NCI-H2227 (cell line): ENCODE results near the gene NHSL1.
A peak's percentile ranks its signal among the peaks of the same experiment; 100 is the strongest.
"Not testable (repeated sequence)": the region's sequence is repeated elsewhere in the genome, so short reads cannot be mapped to it uniquely, and the experiment has no call there.

Experiments
- DNase-seq: peaks from one replicate; lab custom pipeline; 2025; ENCODE audit not compliant: unreplicated experiment; lab: John Stamatoyannopoulos, UW

The NHSL1 gene

DNA sequence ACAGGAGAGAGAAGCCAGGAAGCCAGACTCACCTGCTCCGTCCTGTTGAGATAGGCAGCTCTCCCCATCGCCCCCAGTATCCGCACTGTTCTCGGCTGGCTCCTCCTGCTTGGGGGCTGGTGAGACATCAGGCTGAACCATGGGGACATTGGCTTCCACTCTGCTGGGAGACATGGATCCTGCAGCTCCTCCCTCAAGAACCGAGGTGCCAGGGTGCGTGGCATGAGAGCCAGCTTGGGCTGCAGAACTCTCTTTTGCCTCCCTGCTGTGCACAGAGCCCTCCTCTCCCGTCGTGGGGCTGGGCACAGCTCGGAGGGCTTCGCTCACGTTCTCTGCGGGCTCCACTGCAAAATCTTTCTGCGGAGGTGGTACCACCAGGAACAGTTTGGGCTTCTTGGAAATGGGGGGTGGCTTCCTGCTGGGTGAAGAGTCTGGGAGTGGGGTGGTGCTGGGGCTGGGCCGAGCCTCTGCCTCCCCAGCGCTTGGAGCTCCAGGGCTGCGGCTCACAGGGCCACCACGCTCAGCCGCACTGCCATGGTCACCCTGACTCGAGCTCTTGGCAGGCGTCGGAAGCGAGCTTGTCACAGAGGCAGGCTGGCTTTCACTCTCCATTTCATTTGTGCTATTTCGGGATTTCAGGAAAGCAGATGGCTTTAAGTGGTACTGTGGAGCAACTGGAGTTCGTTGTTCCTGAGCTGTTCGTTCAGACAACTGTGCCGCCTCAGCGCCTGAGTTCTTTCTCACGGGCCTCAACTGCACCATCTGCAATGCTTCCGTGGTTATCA lies 68.7 kb downstream of the NHSL1 start:
- no peak for DNase-seq

GRCh38 chr6:138429761-138430160 lies 69.5 kb downstream of the NHSL1 start:
- DNase-seq: no peak

- DNase-seq: peak; percentile 24
Measured at GRCh38 chr6:138428944-138429598, 70.2 kb downstream of the NHSL1 start.

DNA sequence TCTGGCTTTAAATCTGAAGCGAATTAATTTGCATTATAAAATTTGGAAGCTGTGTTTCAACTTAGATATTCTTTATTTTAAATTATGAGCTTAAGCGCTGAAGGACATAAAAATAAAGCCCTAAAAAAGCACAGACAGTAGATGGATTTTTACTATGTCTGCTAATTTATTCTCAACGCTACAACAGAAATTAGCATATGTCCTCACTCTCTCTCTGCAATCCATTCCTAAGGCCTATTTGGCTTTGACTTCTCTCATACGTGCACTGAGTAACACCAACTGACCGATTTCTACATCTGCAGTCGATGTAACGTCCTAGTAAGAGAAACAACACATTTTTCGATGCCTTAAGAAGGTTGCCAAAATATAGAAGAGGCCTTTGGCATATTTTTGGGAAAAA lies 71.6 kb downstream of the NHSL1 start:
- DNase-seq: no peak

DNA sequence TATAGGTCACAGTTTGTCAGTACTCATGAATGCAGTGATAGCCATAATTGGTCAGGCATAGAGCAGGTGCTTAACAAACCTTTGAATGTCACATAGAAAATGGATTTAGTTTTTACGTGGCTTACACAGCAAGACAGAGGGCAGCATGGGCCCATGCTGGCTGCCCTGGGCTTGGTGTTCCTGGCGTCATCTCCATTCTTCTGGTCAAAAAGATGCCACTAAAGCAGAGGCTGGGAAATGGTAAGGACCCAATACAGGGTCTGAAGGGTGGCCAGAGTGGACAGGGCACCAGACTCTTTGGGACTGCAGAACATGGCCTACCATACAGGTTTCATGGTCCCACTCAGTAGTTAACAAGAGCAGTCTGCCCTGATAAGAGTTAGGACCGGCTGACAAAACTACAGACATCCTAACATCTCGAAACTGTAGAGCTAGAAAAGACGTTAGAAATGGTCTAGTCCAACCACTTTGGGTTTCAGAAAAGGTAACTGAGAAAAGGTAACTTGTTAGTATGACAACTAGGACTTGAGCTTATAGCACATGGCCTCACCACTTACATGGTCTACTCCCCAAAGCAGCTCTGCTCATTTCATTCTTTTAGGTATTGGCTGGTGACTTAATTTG lies 72.7 kb downstream of the NHSL1 start:
- DNase-seq: no peak

GRCh38 chr6:138425256-138425655 lies 74.0 kb downstream of the NHSL1 start:
- DNase-seq: not testable (repeated sequence)

- DNase-seq: no peak
Measured at GRCh38 chr6:138424004-138424904, 75.0 kb downstream of the NHSL1 start.

GRCh38 chr6:138422861-138423260 lies 76.4 kb downstream of the NHSL1 start:
- no peak for DNase-seq

- no peak for DNase-seq
Measured at GRCh38 chr6:138421608-138422007, 77.7 kb downstream of the NHSL1 start.

DNA sequence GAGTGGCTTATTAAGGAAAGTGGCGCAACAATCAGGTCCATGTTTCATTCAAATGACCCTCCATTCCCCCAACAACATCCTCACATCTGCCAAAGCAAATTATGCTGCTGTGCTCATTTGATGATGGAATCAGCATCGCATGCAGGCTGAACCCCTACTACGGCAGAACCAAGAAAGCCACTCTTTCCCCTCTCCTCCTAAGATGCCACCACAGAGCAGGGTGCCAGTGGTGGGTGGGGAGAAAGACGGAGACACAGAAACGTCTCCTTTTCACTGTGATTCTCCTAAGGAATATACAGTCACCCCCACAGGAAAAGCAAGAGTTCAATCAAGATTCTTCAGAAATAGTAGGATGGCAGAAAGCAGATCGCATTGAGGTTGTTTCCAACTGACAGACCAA lies 78.2 kb downstream of the NHSL1 start:
- DNase-seq: no peak

- no peak for DNase-seq
Measured at GRCh38 chr6:138420356-138420755, 78.9 kb downstream of the NHSL1 start.

- no peak for DNase-seq
Measured at GRCh38 chr6:138419766-138420165, 79.5 kb downstream of the NHSL1 start.

- no peak for DNase-seq
Measured at GRCh38 chr6:138418118-138418742, 81.1 kb downstream of the NHSL1 start.

DNA sequence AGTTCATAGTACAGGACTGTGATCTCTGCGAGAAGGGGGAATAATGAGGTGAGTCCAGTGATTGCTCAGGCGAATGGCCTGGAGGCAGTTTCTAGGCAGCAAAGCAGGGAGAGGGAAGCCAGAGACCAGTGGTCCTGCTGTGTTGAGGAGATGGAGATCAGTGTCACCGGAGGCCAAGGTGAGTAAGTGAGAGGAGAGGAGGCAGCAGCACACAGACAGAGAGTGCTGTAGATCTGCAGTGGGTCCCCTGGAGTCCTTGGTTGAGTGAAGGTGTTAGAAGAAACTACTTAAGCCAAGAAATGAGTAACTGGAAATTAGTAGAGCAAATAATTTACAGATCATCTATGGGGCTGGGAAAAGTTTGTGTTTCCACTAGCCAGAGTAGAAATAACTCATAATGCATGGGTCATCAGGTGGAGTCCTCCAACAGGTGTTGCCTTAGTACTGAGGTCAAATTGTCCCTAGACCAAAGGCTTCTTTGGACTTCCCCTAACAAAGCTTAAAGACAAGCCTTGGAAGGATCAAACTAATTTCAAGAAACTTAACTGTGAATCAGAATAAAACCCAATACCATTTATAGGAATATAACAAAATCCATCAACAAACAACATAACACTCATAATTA lies 81.7 kb downstream of the NHSL1 start:
- no peak for DNase-seq

- no peak for DNase-seq
Measured at GRCh38 chr6:138416206-138416605, 83.1 kb downstream of the NHSL1 start.

GRCh38 chr6:138415125-138415524 lies 84.2 kb downstream of the NHSL1 start:
- DNase-seq: no peak

DNA sequence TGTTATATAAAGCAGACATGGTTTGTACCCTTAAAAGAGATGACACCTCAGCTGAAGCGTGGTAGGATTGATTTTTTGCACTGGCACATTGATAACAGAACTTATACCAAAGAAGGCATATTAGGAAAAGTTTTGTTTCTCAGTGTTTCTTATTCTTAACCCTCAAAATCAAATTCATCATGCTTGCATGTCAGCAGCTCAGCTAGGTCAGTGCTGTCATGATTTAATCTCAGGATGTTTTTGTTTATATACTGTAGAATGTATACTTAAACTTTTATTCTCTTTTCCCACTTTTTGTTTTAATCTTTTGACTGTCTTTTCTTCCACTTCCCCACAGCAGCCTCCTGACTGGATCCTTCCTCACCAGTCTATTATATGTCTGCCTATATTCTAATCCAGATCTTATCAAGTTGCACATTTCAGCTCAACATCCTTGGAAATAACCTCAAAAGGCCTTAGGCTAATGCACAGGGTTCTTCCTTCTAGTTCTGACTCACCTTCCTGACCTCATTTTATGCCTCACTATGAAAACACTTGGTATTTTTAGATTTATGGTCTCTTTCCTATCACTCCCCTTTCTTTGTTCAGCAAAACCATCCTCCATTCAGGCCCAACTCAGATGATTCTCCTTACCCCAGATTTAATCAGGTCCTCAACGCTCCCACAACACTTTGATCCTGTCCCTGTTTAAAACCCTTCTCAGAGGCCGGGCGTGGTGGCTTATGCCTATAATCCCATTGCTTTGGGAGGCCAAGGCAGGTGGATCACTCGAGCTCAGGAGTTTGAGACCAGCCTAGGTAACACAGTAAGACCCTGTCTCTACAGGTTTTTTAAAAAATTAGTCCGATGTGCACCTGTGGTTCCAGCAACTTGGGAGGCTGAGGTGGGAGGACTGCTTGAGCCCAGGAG lies 88.1 kb downstream of the NHSL1 start:
- no peak for DNase-seq

DNA sequence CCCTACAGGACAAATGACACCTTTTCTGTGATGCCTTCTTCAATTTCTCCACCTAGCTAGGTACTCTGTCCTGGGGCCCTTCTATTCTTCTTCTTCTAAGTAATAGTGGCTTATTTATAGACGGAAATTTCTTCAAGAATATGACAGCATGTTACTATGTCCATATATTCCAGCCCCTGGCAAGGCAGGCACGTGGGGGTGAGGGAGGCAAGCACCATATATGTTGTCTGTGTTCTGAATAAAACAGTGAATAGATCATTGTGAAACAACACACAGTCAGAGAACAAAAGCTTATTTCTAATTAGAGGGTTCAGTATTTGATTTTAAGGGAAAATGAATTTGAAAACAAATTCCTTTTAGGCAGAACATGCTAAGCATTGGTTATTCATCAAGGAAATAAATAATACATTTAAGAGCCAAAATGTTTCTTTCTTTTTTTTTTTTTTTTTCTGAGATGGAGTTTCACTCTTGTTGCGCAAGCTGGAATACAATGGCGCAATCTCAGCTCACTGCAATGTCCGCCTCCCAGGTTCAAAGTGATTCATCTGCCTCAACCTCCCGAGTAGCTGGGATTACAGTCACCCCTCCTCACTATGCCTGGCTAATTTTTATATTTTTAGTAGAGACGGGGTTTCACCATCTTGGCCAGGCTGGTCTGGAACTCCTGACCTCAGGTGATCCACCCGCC lies 89.1 kb downstream of the NHSL1 start:
- no peak for DNase-seq

DNA sequence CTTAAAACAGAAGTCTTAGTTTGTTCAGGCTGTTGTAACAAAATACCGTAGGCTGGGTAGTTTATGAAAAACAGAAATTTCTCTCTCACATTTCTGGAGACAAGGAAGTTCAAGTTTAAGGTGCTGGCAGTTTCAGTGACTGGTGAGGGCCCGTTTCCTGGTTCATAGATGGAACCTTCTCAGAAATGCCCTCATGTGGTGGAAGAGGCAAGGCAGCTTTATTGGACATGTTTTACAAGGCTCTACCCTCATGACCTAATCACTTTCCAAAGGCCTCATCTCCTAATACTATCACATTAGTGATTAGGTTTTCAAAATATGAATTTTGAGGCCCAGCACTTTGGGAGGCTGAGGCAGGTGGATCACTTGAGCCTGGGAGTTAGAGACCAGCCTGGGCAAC lies 92.9 kb downstream of the NHSL1 start:
- DNase-seq: peak; percentile 11
